HepG2 (cell line): ENCODE results near the gene ARTN. TPM values are rescaled to one million over a fixed set of nuclear protein-coding genes. Genes with fewer than 3 reads are reported as not detected.

Source experiments
- SKIL ChIP-seq: sonication (generic); formaldehyde crosslinking; IDR thresholded peaks from 2 replicates; pipeline ENCODE4 v1.8.0; 2022; ENCODE audit warnings: missing genetic modification reagents, mild to moderate bottlenecking, moderate library complexity, borderline replicate concordance
- SNAPC2 ChIP-seq: sonication (generic); formaldehyde crosslinking; IDR thresholded peaks from 2 replicates; pipeline ENCODE4 v1.8.1; 2022; ENCODE audit warnings: mild to moderate bottlenecking, missing genetic modification reagents
- STAT5B ChIP-seq: sonication (generic); formaldehyde crosslinking; IDR thresholded peaks from 2 replicates; pipeline ENCODE4 v1.4.0; 2020; ENCODE audit warnings: missing genetic modification reagents
- ZFY ChIP-seq: sonication (generic); formaldehyde crosslinking; IDR thresholded peaks from 2 replicates; pipeline ENCODE4 v1.4.0; 2020; ENCODE audit warnings: missing genetic modification reagents
- ZFYVE20 ChIP-seq: sonication (generic); formaldehyde crosslinking; IDR thresholded peaks from 2 replicates; pipeline ENCODE4 v1.8.0; 2023; ENCODE audit warnings: low read depth, mild to moderate bottlenecking, moderate library complexity, missing genetic modification reagents, borderline replicate concordance
- ZNF33B ChIP-seq: sonication (generic); formaldehyde crosslinking; IDR thresholded peaks from 2 replicates; pipeline ENCODE4 v1.5.1; 2020; ENCODE audit warnings: mild to moderate bottlenecking, missing genetic modification reagents
- ZNF496 ChIP-seq: sonication (generic); formaldehyde crosslinking; IDR thresholded peaks from 2 replicates; pipeline ENCODE4 v1.8.1; 2023; ENCODE audit warnings: mild to moderate bottlenecking, moderate library complexity, missing genetic modification reagents; ENCODE audit not compliant: insufficient replicate concordance
- polyA plus RNA-seq, 8 experiments: library from polyadenylated mRNA; depleted of rRNA in 3 of 8; stranded (reverse) in 7 of 8; unstranded in 1 of 8; fragments of >200 nt; fragmentation: Illumina TruSeq in 4 of 8; extraction: Trizol in 4 of 8; gene quantifications; 2 replicates each; pipeline versions ENCODE4 v1.2.1 to v1.2.3, GENCODE V29; 2011 to 2016; ENCODE audit warnings: low read depth in 4 of 8, missing spikeins in 1 of 8, mixed read lengths in 1 of 8; ENCODE audit not compliant: insufficient read depth in 1 of 8
- total RNA-seq, 5 experiments: library from RNA; depleted of rRNA; stranded (reverse); fragments of >200 nt; fragmentation: Illumina TruSeq; extraction: Trizol; gene quantifications; 2 replicates each; pipeline ENCODE4 v1.2.3, GENCODE V29; 2016; ENCODE audit warnings: low read depth in 1 of 5
- TF ChIP-seq, protein P1 (sequence below): sonication (generic); formaldehyde crosslinking; IDR thresholded peaks from 2 replicates; pipeline ENCODE4 v1.5.1; 2020; ENCODE audit warnings: mild to moderate bottlenecking, missing genetic modification reagents, borderline replicate concordance

Gene ARTN
- total and polyA plus RNA-seq, 2 of the 13 experiments (the other 11 are each of a cell fraction or from before 2014, with no cell fraction given): 0.11 to 0.62 TPM

DNA sequence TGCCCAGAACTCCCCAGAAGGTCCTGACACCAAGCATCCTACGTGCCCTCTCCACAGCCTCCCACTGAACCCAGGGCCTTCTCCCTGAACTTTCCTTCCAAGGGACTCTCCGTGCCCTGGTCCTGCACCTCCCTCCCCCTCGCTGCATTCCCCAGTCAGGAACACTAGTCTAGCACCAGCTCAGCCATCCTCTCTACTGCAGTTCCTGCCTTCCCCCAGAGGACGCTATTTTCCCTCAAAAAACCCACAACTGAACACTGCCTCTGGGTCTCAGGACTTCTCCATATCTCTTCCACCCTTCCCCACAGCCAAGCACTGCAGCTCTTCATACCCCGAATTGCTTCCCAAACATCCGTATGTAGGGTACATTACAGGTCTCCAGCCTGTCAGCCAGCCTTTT is 12.6 kb upstream of the ARTN start (continued):
- TF ChIP-seq SKIL (no peak), ZFY (CRISPR knock-in tag) (no peak), SNAPC2 (no peak), STAT5B (CRISPR knock-in tag) (no peak), ZNF496 (CRISPR knock-in tag) (no peak), ZNF33B (CRISPR knock-in tag) (no peak), ZFYVE20 (CRISPR knock-in tag) (no peak)
- TF ChIP-seq, protein P1, sequence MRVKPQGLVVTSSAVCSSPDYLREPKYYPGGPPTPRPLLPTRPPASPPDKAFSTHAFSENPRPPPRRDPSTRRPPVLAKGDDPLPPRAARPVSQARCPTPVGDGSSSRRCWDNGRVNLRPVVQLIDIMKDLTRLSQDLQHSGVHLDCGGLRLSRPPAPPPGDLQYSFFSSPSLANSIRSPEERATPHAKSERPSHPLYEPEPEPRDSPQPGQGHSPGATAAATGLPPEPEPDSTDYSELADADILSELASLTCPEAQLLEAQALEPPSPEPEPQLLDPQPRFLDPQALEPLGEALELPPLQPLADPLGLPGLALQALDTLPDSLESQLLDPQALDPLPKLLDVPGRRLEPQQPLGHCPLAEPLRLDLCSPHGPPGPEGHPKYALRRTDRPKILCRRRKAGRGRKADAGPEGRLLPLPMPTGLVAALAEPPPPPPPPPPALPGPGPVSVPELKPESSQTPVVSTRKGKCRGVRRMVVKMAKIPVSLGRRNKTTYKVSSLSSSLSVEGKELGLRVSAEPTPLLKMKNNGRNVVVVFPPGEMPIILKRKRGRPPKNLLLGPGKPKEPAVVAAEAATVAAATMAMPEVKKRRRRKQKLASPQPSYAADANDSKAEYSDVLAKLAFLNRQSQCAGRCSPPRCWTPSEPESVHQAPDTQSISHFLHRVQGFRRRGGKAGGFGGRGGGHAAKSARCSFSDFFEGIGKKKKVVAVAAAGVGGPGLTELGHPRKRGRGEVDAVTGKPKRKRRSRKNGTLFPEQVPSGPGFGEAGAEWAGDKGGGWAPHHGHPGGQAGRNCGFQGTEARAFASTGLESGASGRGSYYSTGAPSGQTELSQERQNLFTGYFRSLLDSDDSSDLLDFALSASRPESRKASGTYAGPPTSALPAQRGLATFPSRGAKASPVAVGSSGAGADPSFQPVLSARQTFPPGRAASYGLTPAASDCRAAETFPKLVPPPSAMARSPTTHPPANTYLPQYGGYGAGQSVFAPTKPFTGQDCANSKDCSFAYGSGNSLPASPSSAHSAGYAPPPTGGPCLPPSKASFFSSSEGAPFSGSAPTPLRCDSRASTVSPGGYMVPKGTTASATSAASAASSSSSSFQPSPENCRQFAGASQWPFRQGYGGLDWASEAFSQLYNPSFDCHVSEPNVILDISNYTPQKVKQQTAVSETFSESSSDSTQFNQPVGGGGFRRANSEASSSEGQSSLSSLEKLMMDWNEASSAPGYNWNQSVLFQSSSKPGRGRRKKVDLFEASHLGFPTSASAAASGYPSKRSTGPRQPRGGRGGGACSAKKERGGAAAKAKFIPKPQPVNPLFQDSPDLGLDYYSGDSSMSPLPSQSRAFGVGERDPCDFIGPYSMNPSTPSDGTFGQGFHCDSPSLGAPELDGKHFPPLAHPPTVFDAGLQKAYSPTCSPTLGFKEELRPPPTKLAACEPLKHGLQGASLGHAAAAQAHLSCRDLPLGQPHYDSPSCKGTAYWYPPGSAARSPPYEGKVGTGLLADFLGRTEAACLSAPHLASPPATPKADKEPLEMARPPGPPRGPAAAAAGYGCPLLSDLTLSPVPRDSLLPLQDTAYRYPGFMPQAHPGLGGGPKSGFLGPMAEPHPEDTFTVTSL (CRISPR knock-in tag): no peak
